ENCODE measurements around the gene DCUN1D2. TPM values are rescaled to one million over a fixed set of nuclear protein-coding genes. Genes with fewer than 3 reads are reported as not detected.

The DCUN1D2 gene
- total RNA-seq, 1 experiment from 2014 or later, result 33.0 TPM

GRCh38 chr13:113499936-113500335 is 9.4 kb upstream of the DCUN1D2 start:
- Histone ChIP-seq H3F3A (ENCODE audit: insufficient read depth, low read depth) (peaks cover 9% of the 10 kb centered on the region), H3K27me3 (ENCODE audit: insufficient read depth, low read depth) (no peaks in the 10 kb centered on the region), H2AFZ (no peak overlapping the region), H3K9me2 (ENCODE audit: insufficient read depth) (no peaks in the 10 kb centered on the region), H3K9me3 (ENCODE audit: insufficient read depth, low read depth) (no peaks in the 10 kb centered on the region), H3K4me1 (replicated peaks; ENCODE audit: insufficient read depth) (peaks cover 4% of the 10 kb centered on the region), H3K4me2 (no peak overlapping the region), H3K4me3 (no peak overlapping the region), H3K79me2 (ENCODE audit: low read depth) (peaks cover 22% of the 10 kb centered on the region), H3K36me3 (ENCODE audit: low read depth) (peaks cover 67% of the 10 kb centered on the region), H3K27ac (no peak overlapping the region), H4K20me1 (ENCODE audit: insufficient read depth) (peaks cover 5% of the 10 kb centered on the region; the same call in 1 of the 2 replicates)
- no peak for TF ChIP-seq CTCF (conservative IDR thresholded peaks at IDR 0.05)
- no peak for DNase-seq
- intact Hi-C loops (cut with micrococcal nuclease; ENCODE audit: unreplicated experiment), result no loop called here
- BruUV-seq (replicated peaks), result no TSS peak
- ChIA-PET POLR2A (ENCODE audit: unreplicated experiment) (no interaction called here), CTCF (no interaction called here)

- Histone ChIP-seq H3K36me3 (ENCODE audit: low read depth) (peaks cover 63% of the 10 kb centered on the region), H4K20me1 (ENCODE audit: insufficient read depth) (peaks cover 3% of the 10 kb centered on the region; the same call in 1 of the 2 replicates), H2AFZ (no peak overlapping the region), H3K4me2 (no peak overlapping the region), H3K4me3 (no peak overlapping the region), H3K27ac (no peak overlapping the region), H3K4me1 (replicated peaks; ENCODE audit: insufficient read depth) (peaks cover 15% of the 10 kb centered on the region), H3K9me2 (ENCODE audit: insufficient read depth) (no peaks in the 10 kb centered on the region), H3K27me3 (ENCODE audit: insufficient read depth, low read depth) (no peaks in the 10 kb centered on the region), H3F3A (ENCODE audit: insufficient read depth, low read depth) (peaks cover 19% of the 10 kb centered on the region), H3K79me2 (ENCODE audit: low read depth) (peaks cover 33% of the 10 kb centered on the region), H3K9me3 (ENCODE audit: insufficient read depth, low read depth) (no peaks in the 10 kb centered on the region)
- no TSS peak for BruUV-seq (replicated peaks)
- ChIA-PET POLR2A (ENCODE audit: unreplicated experiment) (no interaction called here), CTCF (no interaction called here)
- no peak for DNase-seq
- intact Hi-C loops (cut with micrococcal nuclease; ENCODE audit: unreplicated experiment), result no loop called here
- no peak for TF ChIP-seq EZH2 (IDR thresholded peaks at IDR 0.05; ENCODE audit: low read depth)
- no peak for TF ChIP-seq CTCF (conservative IDR thresholded peaks at IDR 0.05)
Measured at GRCh38 chr13:113498905-113499304, 8.4 kb upstream of the DCUN1D2 start.

GRCh38 chr13:113497217-113497616 is 6.7 kb upstream of the DCUN1D2 start:
- Histone ChIP-seq H3K4me1 (replicated peaks; ENCODE audit: insufficient read depth) (peaks cover 31% of the 10 kb centered on the region), H3K4me3 (no peak overlapping the region), H3K27me3 (ENCODE audit: insufficient read depth, low read depth) (no peaks in the 10 kb centered on the region), H3K27ac (no peak overlapping the region), H2AFZ (no peak overlapping the region), H3K36me3 (ENCODE audit: low read depth) (peaks cover 59% of the 10 kb centered on the region), H3F3A (ENCODE audit: insufficient read depth, low read depth) (peaks cover 35% of the 10 kb centered on the region), H3K79me2 (ENCODE audit: low read depth) (peaks cover 43% of the 10 kb centered on the region), H3K4me2 (no peak overlapping the region), H3K9me2 (ENCODE audit: insufficient read depth) (no peaks in the 10 kb centered on the region), H4K20me1 (ENCODE audit: insufficient read depth) (peaks cover 3% of the 10 kb centered on the region; the same call in 1 of the 2 replicates), H3K9me3 (ENCODE audit: insufficient read depth, low read depth) (no peaks in the 10 kb centered on the region)
- POLR2A ChIA-PET (ENCODE audit: unreplicated experiment), result no interaction called here
- intact Hi-C loops (cut with micrococcal nuclease; ENCODE audit: unreplicated experiment), result no loop called here
- DNase-seq, result no peak
- no peak for TF ChIP-seq CTCF (conservative IDR thresholded peaks at IDR 0.05)
- TF ChIP-seq EZH2 (IDR thresholded peaks at IDR 0.05; ENCODE audit: low read depth), result no peak
- no TSS peak for BruUV-seq (replicated peaks)
- CTCF ChIA-PET, result no interaction called here
